ENCODE data around the gene CEP250.

Gene CEP250

GRCh38 chr20:35492352-35492751 lies 37.0 kb downstream of the CEP250 start:
- peaks cover 32% of the 10 kb centered on the region for H3K36me3 ChIP-seq (ENCODE audit: insufficient read depth, low read length)

GRCh38 chr20:35496481-35496880 lies 41.1 kb downstream of the CEP250 start:
- Histone ChIP-seq H3K9me3 (ENCODE audit: control insufficient read depth, insufficient read depth, low read length) (no peaks in the 10 kb centered on the region), H3K4me1 (ENCODE audit: insufficient read depth, low read length) (no peaks in the 10 kb centered on the region), H3K36me3 (ENCODE audit: insufficient read depth, low read length) (peaks cover 30% of the 10 kb centered on the region), H3K9ac (ENCODE audit: low read depth, low read length) (no peak overlapping the region)

More at GRCh38 chr20:35492352-35492751, 37.0 kb downstream of the CEP250 start:
- no peaks in the 10 kb centered on the region for H3K9me3 ChIP-seq (ENCODE audit: control insufficient read depth, insufficient read depth, low read length)
- no peak overlapping the region for H3K9ac ChIP-seq (ENCODE audit: low read depth, low read length)
- no peaks in the 10 kb centered on the region for H3K4me1 ChIP-seq (ENCODE audit: insufficient read depth, low read length)

GRCh38 chr20:35497320-35497719 lies 41.9 kb downstream of the CEP250 start:
- no peaks in the 10 kb centered on the region for H3K4me1 ChIP-seq (ENCODE audit: insufficient read depth, low read length)
- no peaks in the 10 kb centered on the region for H3K9me3 ChIP-seq (ENCODE audit: control insufficient read depth, insufficient read depth, low read length)
- H3K36me3 ChIP-seq (ENCODE audit: insufficient read depth, low read length) = peaks cover 34% of the 10 kb centered on the region
- H3K9ac ChIP-seq (ENCODE audit: low read depth, low read length) = no peak overlapping the region

GRCh38 chr20:35497780-35498189 lies 42.4 kb downstream of the CEP250 start:
- Histone ChIP-seq H3K9ac (ENCODE audit: low read depth, low read length) (no peak overlapping the region), H3K36me3 (ENCODE audit: insufficient read depth, low read length) (peaks cover 35% of the 10 kb centered on the region), H3K4me1 (ENCODE audit: insufficient read depth, low read length) (no peaks in the 10 kb centered on the region), H3K9me3 (ENCODE audit: control insufficient read depth, insufficient read depth, low read length) (no peaks in the 10 kb centered on the region)

- no peaks in the 10 kb centered on the region for H3K4me1 ChIP-seq (ENCODE audit: insufficient read depth, low read length)
- H3K9me3 ChIP-seq (ENCODE audit: control insufficient read depth, insufficient read depth, low read length) = no peaks in the 10 kb centered on the region
- no peak overlapping the region for H3K9ac ChIP-seq (ENCODE audit: low read depth, low read length)
- H3K36me3 ChIP-seq (ENCODE audit: insufficient read depth, low read length) = peaks cover 35% of the 10 kb centered on the region
These were observed 43.9 kb downstream of the CEP250 start for GRCh38 chr20:35499271-35499670.

GRCh38 chr20:35502352-35502751 lies 47.0 kb downstream of the CEP250 start:
- peaks cover 23% of the 10 kb centered on the region for H3K36me3 ChIP-seq (ENCODE audit: insufficient read depth, low read length)
- H3K4me1 ChIP-seq (ENCODE audit: insufficient read depth, low read length) = no peaks in the 10 kb centered on the region
- H3K9ac ChIP-seq (ENCODE audit: low read depth, low read length) = no peak overlapping the region
- no peaks in the 10 kb centered on the region for H3K9me3 ChIP-seq (ENCODE audit: control insufficient read depth, insufficient read depth, low read length)

GRCh38 chr20:35503281-35503680 lies 47.9 kb downstream of the CEP250 start:
- Histone ChIP-seq H3K9me3 (ENCODE audit: control insufficient read depth, insufficient read depth, low read length) (no peaks in the 10 kb centered on the region), H3K4me1 (ENCODE audit: insufficient read depth, low read length) (no peaks in the 10 kb centered on the region), H3K9ac (ENCODE audit: low read depth, low read length) (no peak overlapping the region), H3K36me3 (ENCODE audit: insufficient read depth, low read length) (peaks cover 23% of the 10 kb centered on the region)

GRCh38 chr20:35503841-35504561 lies 48.6 kb downstream of the CEP250 start:
- peaks cover 23% of the 10 kb centered on the region for H3K36me3 ChIP-seq (ENCODE audit: insufficient read depth, low read length)
- H3K9ac ChIP-seq (ENCODE audit: low read depth, low read length) = no peak overlapping the region

GRCh38 chr20:35504751-35505150 lies 49.4 kb downstream of the CEP250 start:
- Histone ChIP-seq H3K9ac (ENCODE audit: low read depth, low read length) (no peak overlapping the region), H3K4me1 (ENCODE audit: insufficient read depth, low read length) (no peaks in the 10 kb centered on the region), H3K9me3 (ENCODE audit: control insufficient read depth, insufficient read depth, low read length) (no peaks in the 10 kb centered on the region), H3K36me3 (ENCODE audit: insufficient read depth, low read length) (peaks cover 20% of the 10 kb centered on the region)

More at GRCh38 chr20:35503841-35504561, 48.6 kb downstream of the CEP250 start:
- H3K9me3 ChIP-seq (ENCODE audit: control insufficient read depth, insufficient read depth, low read length) = no peaks in the 10 kb centered on the region
- no peaks in the 10 kb centered on the region for H3K4me1 ChIP-seq (ENCODE audit: insufficient read depth, low read length)

GRCh38 chr20:35506179-35506578 lies 50.8 kb downstream of the CEP250 start:
- H3K4me1 ChIP-seq (ENCODE audit: insufficient read depth, low read length) = no peaks in the 10 kb centered on the region
- H3K9ac ChIP-seq (ENCODE audit: low read depth, low read length) = no peak overlapping the region
- no peaks in the 10 kb centered on the region for H3K9me3 ChIP-seq (ENCODE audit: control insufficient read depth, insufficient read depth, low read length)
- H3K36me3 ChIP-seq (ENCODE audit: insufficient read depth, low read length) = peaks cover 15% of the 10 kb centered on the region

GRCh38 chr20:35506872-35507638 lies 51.7 kb downstream of the CEP250 start:
- no peak overlapping the region for H3K9ac ChIP-seq (ENCODE audit: low read depth, low read length)
- H3K9me3 ChIP-seq (ENCODE audit: control insufficient read depth, insufficient read depth, low read length) = no peaks in the 10 kb centered on the region
- no peaks in the 10 kb centered on the region for H3K4me1 ChIP-seq (ENCODE audit: insufficient read depth, low read length)
- peaks cover 9% of the 10 kb centered on the region for H3K36me3 ChIP-seq (ENCODE audit: insufficient read depth, low read length)

GRCh38 chr20:35508493-35509218 lies 53.3 kb downstream of the CEP250 start:
- Histone ChIP-seq H3K4me1 (ENCODE audit: insufficient read depth, low read length) (no peaks in the 10 kb centered on the region), H3K9ac (ENCODE audit: low read depth, low read length) (no peak overlapping the region), H3K9me3 (ENCODE audit: control insufficient read depth, insufficient read depth, low read length) (no peaks in the 10 kb centered on the region), H3K36me3 (ENCODE audit: insufficient read depth, low read length) (no peaks in the 10 kb centered on the region; the same call in 1 of the 2 replicates)

GRCh38 chr20:35510951-35511735 lies 55.7 kb downstream of the CEP250 start:
- Histone ChIP-seq H3K9me3 (ENCODE audit: control insufficient read depth, insufficient read depth, low read length) (no peaks in the 10 kb centered on the region), H3K36me3 (ENCODE audit: insufficient read depth, low read length) (no peaks in the 10 kb centered on the region), H3K4me1 (ENCODE audit: insufficient read depth, low read length) (no peaks in the 10 kb centered on the region), H3K9ac (ENCODE audit: low read depth, low read length) (no peak overlapping the region)
